ENCODE measurements around the gene IL16.

IL16 gene

GRCh38 chr15:81256916-81257315 lies 60.2 kb downstream of the IL16 start:
- peak; percentile 56 for DNase-seq (ENCODE audit: low read depth)

GRCh38 chr15:81257435-81257834 lies 60.8 kb downstream of the IL16 start:
- no peak for DNase-seq (ENCODE audit: low read depth)

GRCh38 chr15:81258455-81258854 lies 61.8 kb downstream of the IL16 start:
- DNase-seq (ENCODE audit: low read depth), result no peak

GRCh38 chr15:81259760-81260298 lies 63.1 kb downstream of the IL16 start:
- no peak for DNase-seq (ENCODE audit: low read depth)

- DNase-seq (ENCODE audit: low read depth), result no peak
Observed at GRCh38 chr15:81261172-81261811, 64.6 kb downstream of the IL16 start.

- DNase-seq (ENCODE audit: low read depth), result no peak
Observed at GRCh38 chr15:81263477-81263876, 66.8 kb downstream of the IL16 start.

GRCh38 chr15:81264072-81264857 lies 67.6 kb downstream of the IL16 start:
- DNase-seq (ENCODE audit: low read depth), result no peak

- no peak for DNase-seq (ENCODE audit: low read depth)
Observed at GRCh38 chr15:81265256-81265943, 68.7 kb downstream of the IL16 start.

- DNase-seq (ENCODE audit: low read depth), result peak; percentile 73
Observed at GRCh38 chr15:81265944-81266775, 69.5 kb downstream of the IL16 start.

- no peak for DNase-seq (ENCODE audit: low read depth)
Observed at GRCh38 chr15:81268340-81268739, 71.7 kb downstream of the IL16 start.

GRCh38 chr15:81268881-81269601 lies 72.4 kb downstream of the IL16 start:
- DNase-seq (ENCODE audit: low read depth), result no peak

- DNase-seq (ENCODE audit: low read depth), result no peak
Observed at GRCh38 chr15:81270188-81270587, 73.5 kb downstream of the IL16 start.

- peak; percentile 57 for DNase-seq (ENCODE audit: low read depth)
Observed at GRCh38 chr15:81270781-81271491, 74.3 kb downstream of the IL16 start.

- no peak for DNase-seq (ENCODE audit: low read depth)
Observed at GRCh38 chr15:81271761-81272644, 75.3 kb downstream of the IL16 start.

GRCh38 chr15:81273200-81273599 lies 76.5 kb downstream of the IL16 start:
- DNase-seq (ENCODE audit: low read depth), result no peak

- DNase-seq (ENCODE audit: low read depth), result no peak
Observed at GRCh38 chr15:81273855-81274254, 77.2 kb downstream of the IL16 start.

- no peak for DNase-seq (ENCODE audit: low read depth)
Observed at GRCh38 chr15:81274255-81274654, 77.6 kb downstream of the IL16 start.

- peak; percentile 77 for DNase-seq (ENCODE audit: low read depth)
Observed at GRCh38 chr15:81274931-81275707, 78.4 kb downstream of the IL16 start.
